Measurements from ENCODE around the gene MAF. TPM values are rescaled to one million over a fixed set of nuclear protein-coding genes. Genes with fewer than 3 reads are reported as not detected.

MAF gene
- total RNA-seq, 2 donors from 2014 or later, result 10.9 to 31.3 TPM

GRCh38 chr16:79642652-79643051, 42.1 kb upstream of the MAF start:
- Histone ChIP-seq H3K27ac (no peak overlapping the region), H3K4me3 (no peak overlapping the region), H3K4me1 (no peaks in the 10 kb centered on the region), H3K9me3 (no peaks in the 10 kb centered on the region), H3K27me3 (no peaks in the 10 kb centered on the region), H3K36me3 (replicated peaks in 1 of 2; ENCODE audit: insufficient read depth in 1 of 2, low read depth in 2 of 2) (no peaks in the 10 kb centered on the region)
- TF ChIP-seq CTCF (IDR thresholded peaks at IDR 0.05) (no peak), POLR2A (IDR thresholded peaks at IDR 0.05) (no peak)
- WGBS, 2 donors, result 80 to 90% methylated on average over 4 of the region's 4 CpGs
- ATAC-seq (no peak), DNase-seq (no peak)
- intact Hi-C loops (cut with DNase I), result no loop called here

- H3K9me3 ChIP-seq, result no peaks in the 10 kb centered on the region
- WGBS, 2 donors, result 44 to 47% methylated on average over 16 of the region's 16 CpGs
- ATAC-seq, result no peak
- H3K27me3 ChIP-seq, result no peaks in the 10 kb centered on the region
- no peaks in the 10 kb centered on the region for H3K36me3 ChIP-seq (replicated peaks in 1 of 2; ENCODE audit: insufficient read depth in 1 of 2, low read depth in 2 of 2)
- H3K27ac ChIP-seq, result no peak overlapping the region
- DNase-seq, result no peak
- H3K4me1 ChIP-seq, result no peaks in the 10 kb centered on the region
- TF ChIP-seq POLR2A (IDR thresholded peaks at IDR 0.05) (no peak), CTCF (IDR thresholded peaks at IDR 0.05) (no peak)
- no peak overlapping the region for H3K4me3 ChIP-seq
- intact Hi-C loops (cut with DNase I), result no loop called here
Observed at GRCh38 chr16:79640513-79641360, 40.2 kb upstream of the MAF start.

- intact Hi-C loops (cut with DNase I), result no loop called here
- Histone ChIP-seq H3K9me3 (no peaks in the 10 kb centered on the region), H3K36me3 (replicated peaks in 1 of 2; ENCODE audit: insufficient read depth in 1 of 2, low read depth in 2 of 2) (no peaks in the 10 kb centered on the region), H3K27me3 (no peaks in the 10 kb centered on the region), H3K4me3 (no peak overlapping the region), H3K27ac (no peak overlapping the region), H3K4me1 (no peaks in the 10 kb centered on the region)
- no peak for ATAC-seq
- no peak for TF ChIP-seq CTCF (IDR thresholded peaks at IDR 0.05)
- no peak for TF ChIP-seq POLR2A (IDR thresholded peaks at IDR 0.05)
- DNase-seq, result no peak
- WGBS, 2 donors, result 82 to 88% methylated on average over 13 of the region's 13 CpGs
Observed at GRCh38 chr16:79639576-79640311, 39.2 kb upstream of the MAF start.

- DNase-seq (no peak), ATAC-seq (no peak)
- intact Hi-C loops (cut with DNase I), result no loop called here
- WGBS, 2 donors, result 61 to 62% methylated on average over 5 of the region's 5 CpGs
- Histone ChIP-seq H3K36me3 (replicated peaks in 1 of 2; ENCODE audit: insufficient read depth in 1 of 2, low read depth in 2 of 2) (no peaks in the 10 kb centered on the region), H3K4me1 (no peaks in the 10 kb centered on the region), H3K27me3 (no peaks in the 10 kb centered on the region), H3K27ac (no peak overlapping the region), H3K4me3 (no peak overlapping the region), H3K9me3 (no peaks in the 10 kb centered on the region)
- no peak for TF ChIP-seq POLR2A (IDR thresholded peaks at IDR 0.05)
- TF ChIP-seq CTCF (IDR thresholded peaks at IDR 0.05), result no peak
Observed at GRCh38 chr16:79638386-79638785, 37.8 kb upstream of the MAF start.

Measured in body of pancreas (tissue), 4 donors.